ENCODE results near the gene CTAGE4. TPM values are rescaled to one million over a fixed set of nuclear protein-coding genes. Genes with fewer than 3 reads are reported as not detected.

The CTAGE4 gene
- total and polyA plus RNA-seq, 9 of the 15 experiments (the other 6 are each of a cell fraction or from before 2014, with no cell fraction given), result 0.04 to 0.17 (median 0.07) TPM; not detected in 5

Other genes starting within 250 kb of the CTAGE4 start
Only the 7 nearest of the 15 such genes appear.
- not detected in 2 replicates for gene OR2A12, start 97.2 kb upstream of the CTAGE4 start, total RNA-seq (2014; rRNA removed)
- not detected in 2 replicates for gene OR2A12, start 97.2 kb upstream of the CTAGE4 start, total RNA-seq (2014; rRNA removed; fragmentation: Illumina TruSeq; extraction: Trizol)
- not detected in 2 replicates for gene OR2A12, start 97.2 kb upstream of the CTAGE4 start, total RNA-seq (2015; rRNA removed; fragmentation: Illumina TruSeq; extraction: Trizol)
- gene OR2A12, start 97.2 kb upstream of the CTAGE4 start, total RNA-seq (2021), result not detected in 2 replicates
- gene OR2A12, start 97.2 kb upstream of the CTAGE4 start, polyA plus RNA-seq (2011; rRNA removed), result not detected in 2 replicates
- not detected in 2 replicates for gene OR2A12, start 97.2 kb upstream of the CTAGE4 start, polyA plus RNA-seq (2014; fragmentation: Illumina TruSeq; extraction: Trizol)
- gene OR2A12, start 97.2 kb upstream of the CTAGE4 start, polyA plus RNA-seq (2014; fragmentation: Nextera tagmentation; extraction: Ambion mirVana), result not detected
- gene OR2A12, start 97.2 kb upstream of the CTAGE4 start, polyA plus RNA-seq (2014; rRNA removed), result not detected in 2 replicates
- not detected in 2 replicates for gene OR2A2, start 73.9 kb upstream of the CTAGE4 start, total RNA-seq (2014; rRNA removed)
- gene OR2A2, start 73.9 kb upstream of the CTAGE4 start, total RNA-seq (2014; rRNA removed; fragmentation: Illumina TruSeq; extraction: Trizol), result not detected in 2 replicates
- gene OR2A2, start 73.9 kb upstream of the CTAGE4 start, total RNA-seq (2015; rRNA removed; fragmentation: Illumina TruSeq; extraction: Trizol), result not detected in 2 replicates
- gene OR2A2, start 73.9 kb upstream of the CTAGE4 start, total RNA-seq (2021), result not detected in 2 replicates
- not detected in 2 replicates for gene OR2A2, start 73.9 kb upstream of the CTAGE4 start, polyA plus RNA-seq (2011; rRNA removed)
- not detected in 2 replicates for gene OR2A2, start 73.9 kb upstream of the CTAGE4 start, polyA plus RNA-seq (2014; fragmentation: Illumina TruSeq; extraction: Trizol)
- gene OR2A2, start 73.9 kb upstream of the CTAGE4 start, polyA plus RNA-seq (2014; fragmentation: Nextera tagmentation; extraction: Ambion mirVana), result not detected
- gene OR2A2, start 73.9 kb upstream of the CTAGE4 start, polyA plus RNA-seq (2014; rRNA removed), result not detected in 2 replicates
- not detected in 2 replicates for gene OR2A14, start 60.3 kb upstream of the CTAGE4 start, total RNA-seq (2014; rRNA removed)
- gene OR2A14, start 60.3 kb upstream of the CTAGE4 start, total RNA-seq (2014; rRNA removed; fragmentation: Illumina TruSeq; extraction: Trizol), result not detected in 2 replicates
- gene OR2A14, start 60.3 kb upstream of the CTAGE4 start, total RNA-seq (2015; rRNA removed; fragmentation: Illumina TruSeq; extraction: Trizol), result not detected in 2 replicates
- gene OR2A14, start 60.3 kb upstream of the CTAGE4 start, total RNA-seq (2021), result not detected in 2 replicates
- gene OR2A14, start 60.3 kb upstream of the CTAGE4 start, polyA plus RNA-seq (2011; rRNA removed), result not detected in 2 replicates
- gene OR2A14, start 60.3 kb upstream of the CTAGE4 start, polyA plus RNA-seq (2014; fragmentation: Illumina TruSeq; extraction: Trizol), result not detected in 2 replicates
- not detected for gene OR2A14, start 60.3 kb upstream of the CTAGE4 start, polyA plus RNA-seq (2014; fragmentation: Nextera tagmentation; extraction: Ambion mirVana)
- gene OR2A14, start 60.3 kb upstream of the CTAGE4 start, polyA plus RNA-seq (2014; rRNA removed), result not detected in 2 replicates
- gene ARHGEF35, start 12.4 kb downstream of the CTAGE4 start, total RNA-seq (2014; rRNA removed), result not detected in 2 replicates
- gene ARHGEF35, start 12.4 kb downstream of the CTAGE4 start, total RNA-seq (2014; rRNA removed; fragmentation: Illumina TruSeq; extraction: Trizol), result 0.22 and 0.36 TPM in 2 replicates
- 0.30 and 0.33 TPM in 2 replicates for gene ARHGEF35, start 12.4 kb downstream of the CTAGE4 start, total RNA-seq (2015; rRNA removed; fragmentation: Illumina TruSeq; extraction: Trizol)
- 0.22 and 0.49 TPM in 2 replicates for gene ARHGEF35, start 12.4 kb downstream of the CTAGE4 start, total RNA-seq (2021)
- 0.39 and 0.59 TPM in 2 replicates for gene ARHGEF35, start 12.4 kb downstream of the CTAGE4 start, polyA plus RNA-seq (2011; rRNA removed)
- 0.21 TPM in 2 replicates for gene ARHGEF35, start 12.4 kb downstream of the CTAGE4 start, polyA plus RNA-seq (2014; fragmentation: Illumina TruSeq; extraction: Trizol)
- gene ARHGEF35, start 12.4 kb downstream of the CTAGE4 start, polyA plus RNA-seq (2014; fragmentation: Nextera tagmentation; extraction: Ambion mirVana), result not detected
- gene ARHGEF35, start 12.4 kb downstream of the CTAGE4 start, polyA plus RNA-seq (2014; rRNA removed), result 0.16 TPM in 1 of 2 replicates, not detected in the other
- not detected in 2 replicates for gene OR2A42, start 56.1 kb downstream of the CTAGE4 start, total RNA-seq (2014; rRNA removed)
- not detected in 2 replicates for gene OR2A42, start 56.1 kb downstream of the CTAGE4 start, total RNA-seq (2014; rRNA removed; fragmentation: Illumina TruSeq; extraction: Trizol)
- not detected in 2 replicates for gene OR2A42, start 56.1 kb downstream of the CTAGE4 start, total RNA-seq (2015; rRNA removed; fragmentation: Illumina TruSeq; extraction: Trizol)
- not detected in 2 replicates for gene OR2A42, start 56.1 kb downstream of the CTAGE4 start, total RNA-seq (2021)
- gene OR2A42, start 56.1 kb downstream of the CTAGE4 start, polyA plus RNA-seq (2011; rRNA removed), result not detected in 2 replicates
- gene OR2A42, start 56.1 kb downstream of the CTAGE4 start, polyA plus RNA-seq (2014; fragmentation: Illumina TruSeq; extraction: Trizol), result not detected in 2 replicates
- gene OR2A42, start 56.1 kb downstream of the CTAGE4 start, polyA plus RNA-seq (2014; fragmentation: Nextera tagmentation; extraction: Ambion mirVana), result not detected
- not detected in 2 replicates for gene OR2A42, start 56.1 kb downstream of the CTAGE4 start, polyA plus RNA-seq (2014; rRNA removed)
- not detected in 2 replicates for gene OR2A7, start 81.3 kb downstream of the CTAGE4 start, total RNA-seq (2014; rRNA removed)
- not detected in 2 replicates for gene OR2A7, start 81.3 kb downstream of the CTAGE4 start, total RNA-seq (2014; rRNA removed; fragmentation: Illumina TruSeq; extraction: Trizol)
- gene OR2A7, start 81.3 kb downstream of the CTAGE4 start, total RNA-seq (2015; rRNA removed; fragmentation: Illumina TruSeq; extraction: Trizol), result not detected in 2 replicates
- gene OR2A7, start 81.3 kb downstream of the CTAGE4 start, total RNA-seq (2021), result not detected in 2 replicates
- 0.06 and 0.08 TPM in 2 replicates for gene OR2A7, start 81.3 kb downstream of the CTAGE4 start, polyA plus RNA-seq (2011; rRNA removed)
- not detected in 2 replicates for gene OR2A7, start 81.3 kb downstream of the CTAGE4 start, polyA plus RNA-seq (2014; fragmentation: Illumina TruSeq; extraction: Trizol)
- gene OR2A7, start 81.3 kb downstream of the CTAGE4 start, polyA plus RNA-seq (2014; fragmentation: Nextera tagmentation; extraction: Ambion mirVana), result under 1 TPM; 0.03 to 0.10 TPM
- not detected in 2 replicates for gene OR2A7, start 81.3 kb downstream of the CTAGE4 start, polyA plus RNA-seq (2014; rRNA removed)
- gene CTAGE8, start 85.8 kb downstream of the CTAGE4 start, total RNA-seq (2014; rRNA removed), result not detected in 2 replicates
- gene CTAGE8, start 85.8 kb downstream of the CTAGE4 start, total RNA-seq (2014; rRNA removed; fragmentation: Illumina TruSeq; extraction: Trizol), result not detected in 2 replicates
- gene CTAGE8, start 85.8 kb downstream of the CTAGE4 start, total RNA-seq (2015; rRNA removed; fragmentation: Illumina TruSeq; extraction: Trizol), result 0.04 TPM in 1 of 2 replicates, not detected in the other
- 0.11 TPM in 1 of 2 replicates, not detected in the other for gene CTAGE8, start 85.8 kb downstream of the CTAGE4 start, total RNA-seq (2021)
- 0.04 TPM in 1 of 2 replicates, not detected in the other for gene CTAGE8, start 85.8 kb downstream of the CTAGE4 start, polyA plus RNA-seq (2011; rRNA removed)
- not detected in 2 replicates for gene CTAGE8, start 85.8 kb downstream of the CTAGE4 start, polyA plus RNA-seq (2014; fragmentation: Illumina TruSeq; extraction: Trizol)
- gene CTAGE8, start 85.8 kb downstream of the CTAGE4 start, polyA plus RNA-seq (2014; fragmentation: Nextera tagmentation; extraction: Ambion mirVana), result not detected
- not detected in 2 replicates for gene CTAGE8, start 85.8 kb downstream of the CTAGE4 start, polyA plus RNA-seq (2014; rRNA removed)

Data from K562 (cell line).